ENCODE measurements around the gene RAF1.

Gene RAF1

DNA sequence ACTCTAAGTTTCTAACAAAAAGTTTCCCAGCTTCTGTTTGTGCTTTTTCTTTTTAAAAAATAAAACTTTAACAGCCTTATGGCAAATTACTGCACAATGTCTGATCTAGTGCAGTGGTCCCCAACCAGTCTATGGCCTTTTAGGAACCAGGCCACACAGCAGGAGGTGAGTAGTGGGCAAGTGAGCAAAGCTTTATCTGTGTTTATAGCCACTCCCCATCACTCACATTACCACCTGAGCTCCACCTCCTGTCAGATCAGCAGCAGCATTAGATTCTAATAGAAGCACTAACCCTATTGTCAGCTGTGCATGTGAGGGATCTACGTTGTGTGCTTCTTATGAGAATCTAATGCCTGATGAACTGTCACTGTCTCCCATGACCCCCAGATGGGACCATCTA, 101.5 kb downstream of the RAF1 start:
- in situ Hi-C loops (cut with MboI; ENCODE audit: low pct_unique_long_range_greater_than_20kb, low sequenced_read_pairs, unreplicated experiment): no loop called here
- DNase-seq (ENCODE audit: low spot score): no peak
- TF ChIP-seq, protein P1, sequence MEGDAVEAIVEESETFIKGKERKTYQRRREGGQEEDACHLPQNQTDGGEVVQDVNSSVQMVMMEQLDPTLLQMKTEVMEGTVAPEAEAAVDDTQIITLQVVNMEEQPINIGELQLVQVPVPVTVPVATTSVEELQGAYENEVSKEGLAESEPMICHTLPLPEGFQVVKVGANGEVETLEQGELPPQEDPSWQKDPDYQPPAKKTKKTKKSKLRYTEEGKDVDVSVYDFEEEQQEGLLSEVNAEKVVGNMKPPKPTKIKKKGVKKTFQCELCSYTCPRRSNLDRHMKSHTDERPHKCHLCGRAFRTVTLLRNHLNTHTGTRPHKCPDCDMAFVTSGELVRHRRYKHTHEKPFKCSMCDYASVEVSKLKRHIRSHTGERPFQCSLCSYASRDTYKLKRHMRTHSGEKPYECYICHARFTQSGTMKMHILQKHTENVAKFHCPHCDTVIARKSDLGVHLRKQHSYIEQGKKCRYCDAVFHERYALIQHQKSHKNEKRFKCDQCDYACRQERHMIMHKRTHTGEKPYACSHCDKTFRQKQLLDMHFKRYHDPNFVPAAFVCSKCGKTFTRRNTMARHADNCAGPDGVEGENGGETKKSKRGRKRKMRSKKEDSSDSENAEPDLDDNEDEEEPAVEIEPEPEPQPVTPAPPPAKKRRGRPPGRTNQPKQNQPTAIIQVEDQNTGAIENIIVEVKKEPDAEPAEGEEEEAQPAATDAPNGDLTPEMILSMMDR (IDR thresholded peaks at IDR 0.05; ENCODE audit: extremely low read depth, insufficient read depth, missing control alignments): no peak

DNA sequence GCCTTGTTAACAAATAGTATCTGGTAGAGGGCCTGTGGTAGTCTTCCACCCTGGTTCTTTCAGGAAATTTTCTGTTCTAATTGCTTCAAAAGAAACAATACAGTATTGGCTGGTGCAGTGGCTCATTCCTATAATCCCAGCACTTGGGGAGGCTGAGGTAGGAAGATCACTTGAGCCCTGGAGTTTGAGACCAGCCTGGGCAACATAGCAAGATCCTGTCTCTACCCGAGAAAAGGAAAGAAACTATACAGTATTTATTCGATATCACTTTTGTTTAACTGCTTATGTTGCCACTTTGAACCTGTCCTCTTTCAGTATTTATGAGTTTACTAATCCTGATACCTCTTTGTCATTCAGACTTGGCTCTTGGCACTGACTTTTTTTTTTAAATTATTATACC, 102.5 kb downstream of the RAF1 start:
- DNase-seq (ENCODE audit: low spot score): no peak
- TF ChIP-seq, protein P1 (IDR thresholded peaks at IDR 0.05; ENCODE audit: extremely low read depth, insufficient read depth, missing control alignments): no peak
- in situ Hi-C loops (cut with MboI; ENCODE audit: low pct_unique_long_range_greater_than_20kb, low sequenced_read_pairs, unreplicated experiment): no loop called here

DNA sequence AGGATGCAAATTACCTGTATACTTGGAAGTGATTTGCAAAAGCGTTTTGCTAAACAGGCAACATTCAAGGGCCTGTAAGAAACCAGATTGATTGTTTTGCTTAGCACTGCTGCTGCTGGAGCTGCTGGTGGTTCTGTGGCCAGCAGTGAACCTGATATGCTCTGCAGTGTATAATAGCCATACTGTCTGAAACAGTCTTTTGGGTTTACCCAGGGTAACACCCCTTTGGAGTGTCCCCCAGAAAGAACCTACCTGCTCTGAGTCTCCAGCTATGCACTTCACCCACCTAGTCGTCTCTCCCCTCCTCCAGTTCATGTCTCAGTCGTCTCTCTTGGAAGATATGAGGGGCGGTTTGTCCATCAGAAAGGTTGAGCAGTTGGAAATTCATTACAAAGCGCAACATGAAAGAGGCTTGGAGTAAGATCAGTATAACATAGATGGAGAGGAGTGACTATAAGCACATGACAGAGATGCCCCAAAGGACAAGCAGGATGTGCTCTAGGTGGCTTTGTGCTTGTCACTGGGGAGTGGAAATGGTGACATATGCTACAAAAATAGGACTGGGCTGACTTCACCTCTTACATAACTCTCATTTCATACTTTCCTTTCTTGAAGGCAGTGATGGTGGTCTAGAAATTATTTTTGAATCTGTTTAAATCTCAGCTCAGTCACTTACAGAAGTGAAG, 103.3 kb downstream of the RAF1 start:
- in situ Hi-C loops (cut with MboI; ENCODE audit: low pct_unique_long_range_greater_than_20kb, low sequenced_read_pairs, unreplicated experiment): no loop called here
- peak; percentile 67 for DNase-seq (ENCODE audit: low spot score)
- TF ChIP-seq, protein P1 (IDR thresholded peaks at IDR 0.05; ENCODE audit: extremely low read depth, insufficient read depth, missing control alignments): no peak

DNA sequence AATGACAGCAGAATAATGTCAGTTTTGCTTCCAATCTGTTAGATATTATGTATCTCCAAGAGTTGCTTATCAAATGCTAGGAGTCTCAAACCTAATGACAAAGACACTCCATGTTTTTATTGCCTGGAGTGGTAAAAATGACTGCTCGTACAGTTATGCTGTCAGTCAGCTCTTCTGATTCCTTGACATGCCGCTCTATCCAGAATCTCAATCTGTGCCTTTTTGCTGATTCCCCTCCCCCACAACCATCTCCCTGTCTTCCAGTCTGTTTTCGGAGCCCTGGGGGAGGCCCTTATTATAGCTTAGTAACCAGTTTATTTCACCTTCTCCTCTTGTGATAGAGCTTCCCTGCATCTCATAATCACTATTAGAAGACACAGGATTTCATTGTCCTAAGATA, 104.4 kb downstream of the RAF1 start:
- in situ Hi-C loops (cut with MboI; ENCODE audit: low pct_unique_long_range_greater_than_20kb, low sequenced_read_pairs, unreplicated experiment): no loop called here
- no peak for DNase-seq (ENCODE audit: low spot score)
- TF ChIP-seq, protein P1 (IDR thresholded peaks at IDR 0.05; ENCODE audit: extremely low read depth, insufficient read depth, missing control alignments): no peak

DNA sequence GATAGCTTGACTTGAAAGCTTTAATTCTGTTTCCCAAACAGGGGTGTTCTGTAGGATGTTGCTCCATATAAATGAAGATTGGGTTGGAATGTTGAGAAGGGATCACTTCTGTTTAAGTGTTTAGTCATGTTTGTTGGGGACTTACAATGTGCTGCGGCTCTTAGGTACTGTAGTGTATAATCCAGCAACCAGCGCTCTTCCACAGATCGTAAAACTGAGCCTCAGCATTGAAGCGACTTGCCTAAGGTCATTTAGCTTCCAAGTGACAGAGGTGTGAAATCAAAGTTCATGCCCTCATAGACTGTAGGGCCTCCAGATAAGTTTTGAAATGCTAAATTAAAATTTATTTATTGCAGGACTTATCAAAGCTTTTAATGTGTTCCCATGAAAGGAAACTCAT, 105.2 kb downstream of the RAF1 start:
- DNase-seq (ENCODE audit: low spot score): no peak
- TF ChIP-seq, protein P1 (IDR thresholded peaks at IDR 0.05; ENCODE audit: extremely low read depth, insufficient read depth, missing control alignments): no peak
- in situ Hi-C loops (cut with MboI; ENCODE audit: low pct_unique_long_range_greater_than_20kb, low sequenced_read_pairs, unreplicated experiment): no loop called here

DNA sequence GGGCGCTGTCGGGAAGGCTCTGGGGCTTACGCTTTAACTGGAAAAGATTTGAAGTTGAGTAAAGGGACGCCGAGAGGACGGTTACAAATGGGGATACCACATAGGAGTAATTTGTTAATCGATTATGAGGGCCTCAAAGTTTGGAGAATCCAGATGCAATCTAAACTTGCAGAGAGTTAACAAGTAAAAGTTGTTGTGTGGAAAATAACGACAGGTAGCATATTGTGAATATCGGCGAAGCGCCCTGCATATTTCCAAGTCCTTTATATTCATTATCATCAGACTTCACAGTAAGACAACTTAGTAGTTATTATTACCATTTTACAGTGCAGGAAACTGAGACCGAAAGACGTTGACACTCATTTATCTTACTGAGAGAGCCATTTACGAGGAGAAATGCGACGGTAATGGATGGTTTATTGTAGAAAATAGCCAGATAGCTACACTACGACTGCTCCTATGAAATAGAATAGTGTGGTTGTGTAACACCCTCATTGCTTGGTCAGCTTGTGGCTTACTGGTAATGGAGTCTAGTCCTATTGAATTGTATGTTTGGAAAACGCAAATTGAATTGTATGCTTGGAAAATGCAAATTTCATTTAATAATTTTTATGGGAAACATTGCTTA, 106.3 kb downstream of the RAF1 start:
- in situ Hi-C loops (cut with MboI; ENCODE audit: low pct_unique_long_range_greater_than_20kb, low sequenced_read_pairs, unreplicated experiment): no loop called here
- no peak for DNase-seq (ENCODE audit: low spot score)
- TF ChIP-seq, protein P1 (IDR thresholded peaks at IDR 0.05; ENCODE audit: extremely low read depth, insufficient read depth, missing control alignments): no peak

Data from GM13977 (cell line).